Liver (tissue), 9 donors: ENCODE data around the gene CDC42EP2. TPM values are rescaled to one million over a fixed set of nuclear protein-coding genes. Genes with fewer than 3 reads are reported as not detected.
A peak's percentile ranks its signal among the peaks of the same experiment; 100 is the strongest.

Source experiments
- DNase-seq: peaks from one replicate; pipeline ENCODE4 v3.0.0-alpha.2; 2017; ENCODE audit warnings: low spot score
- H3K27ac ChIP-seq, 2 donors: one replicate each; pipeline ENCODE4 v1.7.0; 2013; ENCODE audit warnings: inconsistent platforms in 2 of 2, low read length in 2 of 2, control low read depth in 1 of 2, low read depth in 1 of 2, mild to moderate bottlenecking in 1 of 2
- H3K27me3 ChIP-seq, 4 donors: one replicate each; pipeline versions ENCODE4 v1.6.1 to v1.7.0; 2013; ENCODE audit warnings: low read length in 3 of 4, inconsistent platforms in 1 of 4, mild to moderate bottlenecking in 1 of 4, moderate library complexity in 1 of 4; ENCODE audit not compliant: control insufficient read depth in 4 of 4, insufficient read depth in 4 of 4
- H3K36me3 ChIP-seq, 4 donors: one replicate each; pipeline versions ENCODE4 v1.6.1 to v1.7.0; 2013; ENCODE audit warnings: low read length in 3 of 4, mild to moderate bottlenecking in 3 of 4, low read depth in 1 of 4, moderate library complexity in 1 of 4; ENCODE audit not compliant: control insufficient read depth in 4 of 4, insufficient read depth in 3 of 4
- H3K4me1 ChIP-seq, 4 donors: one replicate each; pipeline versions ENCODE4 v1.6.1 to v1.7.0; 2013; ENCODE audit warnings: low read length in 3 of 4, mild to moderate bottlenecking in 3 of 4, moderate library complexity in 1 of 4; ENCODE audit not compliant: control insufficient read depth in 4 of 4, insufficient read depth in 4 of 4
- H3K4me3 ChIP-seq, 3 donors: one replicate each; pipeline versions ENCODE4 v1.6.1 to v1.7.0; 2013; ENCODE audit warnings: low read length in 3 of 3, control low read depth in 1 of 3, low read depth in 1 of 3, mild to moderate bottlenecking in 1 of 3
- H3K9ac ChIP-seq, 2 donors: one replicate each; pipeline ENCODE4 v1.7.0; 2013; ENCODE audit warnings: low read length in 2 of 2, mild to moderate bottlenecking in 2 of 2, moderate library complexity in 2 of 2, control low read depth in 1 of 2, low read depth in 1 of 2
- H3K9me3 ChIP-seq, 4 donors: one replicate each; pipeline versions ENCODE4 v1.6.1 to v1.7.0; 2013; ENCODE audit warnings: low read length in 3 of 4; ENCODE audit not compliant: control insufficient read depth in 4 of 4
- EGR1 ChIP-seq, 2 donors: IDR thresholded peaks; 2 replicates each; pipeline ENCODE4 v1.6.1; 2016 to 2018; ENCODE audit warnings: antibody characterized with exemption in 2 of 2, low read depth in 2 of 2
- GABPA ChIP-seq, 2 donors: IDR thresholded peaks in 1 of 2; conservative IDR thresholded peaks in 1 of 2; 2 replicates each; pipeline ENCODE4 v1.6.1; 2016; ENCODE audit warnings: antibody characterized with exemption in 2 of 2, mild to moderate bottlenecking in 1 of 2, moderate library complexity in 1 of 2
- NR2F2 ChIP-seq: IDR thresholded peaks from 2 replicates; pipeline ENCODE4 v1.6.1; 2016; ENCODE audit warnings: antibody characterized with exemption
- RAD21 ChIP-seq, 2 donors: IDR thresholded peaks; 2 replicates each; pipeline ENCODE4 v1.6.1; 2016; ENCODE audit warnings: antibody characterized with exemption in 2 of 2, mild to moderate bottlenecking in 2 of 2
- SP1 ChIP-seq: IDR thresholded peaks from 2 replicates; pipeline ENCODE4 v1.6.1; 2018; ENCODE audit warnings: antibody characterized with exemption, mild to moderate bottlenecking
- YY1 ChIP-seq: IDR thresholded peaks from 2 replicates; pipeline ENCODE4 v1.6.1; 2016; ENCODE audit warnings: antibody characterized with exemption, mild to moderate bottlenecking
- WGBS: extraction: QIAGEN DNeasy Blood & Tissue Kit; methylation state at CpG from one replicate; pipeline ENCODE4 v1.1.7; 2013; 5-methylcytosine and 5-hydroxymethylcytosine counted together
- polyA plus RNA-seq, 2 donors: library from polyadenylated mRNA; stranded (reverse) in 1 of 2; unstranded in 1 of 2; fragments of 200-250 nt in 1 of 2; fragments of >200 nt in 1 of 2; fragmentation: Nextera tagmentation in 1 of 2; extraction: Ambion mirVana in 1 of 2; gene quantifications; one replicate each; pipeline versions ENCODE4 v1.2.1 to v1.2.3, GENCODE V29; 2013 to 2015
- total RNA-seq, 2 donors: library from RNA; depleted of rRNA; stranded (reverse); fragments of >200 nt; gene quantifications; one replicate each; pipeline ENCODE4 v1.2.3, GENCODE V29; 2014
- TF ChIP-seq, protein P1 (sequence below): IDR thresholded peaks from 2 replicates; pipeline ENCODE4 v1.6.1; 2016; ENCODE audit warnings: antibody characterized with exemption
- TF ChIP-seq, protein P2 (sequence below): IDR thresholded peaks from 2 replicates; pipeline ENCODE4 v1.6.1; 2016; ENCODE audit warnings: antibody characterized with exemption, mild to moderate bottlenecking
- TF ChIP-seq, protein P3 (sequence below): fragments of 150-350 bp; IDR thresholded peaks from 2 replicates; pipeline ENCODE4 v1.5.1; 2017; ENCODE audit warnings: improper control_type of control experiment, low read depth, low read length; ENCODE audit not compliant: missing input control
- donor health status: healthy.
- donor health status: healthy.
- donor health status: healthy.
- donor health status: healthy.
- donor health status: healthy.

The CDC42EP2 gene, protein sequence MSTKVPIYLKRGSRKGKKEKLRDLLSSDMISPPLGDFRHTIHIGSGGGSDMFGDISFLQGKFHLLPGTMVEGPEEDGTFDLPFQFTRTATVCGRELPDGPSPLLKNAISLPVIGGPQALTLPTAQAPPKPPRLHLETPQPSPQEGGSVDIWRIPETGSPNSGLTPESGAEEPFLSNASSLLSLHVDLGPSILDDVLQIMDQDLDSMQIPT
- total RNA-seq = 1 to 10 TPM; 1.9 to 3.4 TPM
- polyA plus RNA-seq = 1 to 10 TPM; 1.8 to 2.0 TPM

DNA sequence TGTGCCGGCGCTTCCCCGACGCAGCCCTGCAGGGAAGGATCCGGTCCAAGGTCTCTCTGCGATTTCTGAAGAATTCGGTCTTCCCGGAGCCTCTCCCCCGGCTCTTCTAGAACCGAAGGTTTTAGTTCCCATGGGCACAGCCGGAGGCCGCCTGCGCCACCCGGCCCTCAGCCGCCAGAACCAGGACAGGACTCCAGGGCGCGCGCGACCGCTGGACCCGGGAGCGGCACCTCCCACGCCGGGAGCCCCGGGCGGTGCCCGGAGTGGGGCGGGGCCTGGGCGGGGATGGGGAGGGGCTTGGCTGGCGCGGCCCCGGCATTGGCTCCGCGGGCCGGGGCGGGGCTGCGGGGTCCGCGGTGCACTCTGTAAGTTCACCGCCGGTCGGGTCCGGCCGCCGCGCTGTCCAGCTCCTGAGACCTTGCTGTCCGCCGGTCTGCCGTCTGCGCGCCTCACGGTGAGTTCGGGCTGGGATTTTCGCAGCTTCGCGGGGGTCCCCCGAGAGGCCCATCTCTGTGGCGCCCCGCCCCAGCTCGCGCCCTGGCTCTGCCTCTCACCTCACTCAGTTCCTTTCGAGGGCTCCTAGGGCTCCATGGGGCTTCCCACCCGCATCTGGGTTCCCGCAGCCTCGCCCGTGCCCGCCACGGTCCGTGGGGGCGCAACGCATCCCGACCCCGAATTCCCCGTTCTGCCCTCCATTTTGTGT lies at the start of gene CDC42EP2:
Gene CDC42EP2 (plus strand): TSS at position 366 of the 703 bp plus-strand sequence. CDS start 6,033 bp downstream, outside the sequence.
- H3K27ac ChIP-seq = peak within 1 kb of the TSS; percentile 90 to 92
- DNase-seq = peak; percentile 94
- H3K4me3 ChIP-seq = peak within 1 kb of the TSS; percentile 70 to 79 (median 76)
- H3K4me1 ChIP-seq = peaks cover 0 to 34% (median 23%) of the 10 kb centered on the region in 4 donors
- peak within 1 kb of the TSS; percentile 10 to 40 for H3K9ac ChIP-seq
- no peaks in the 10 kb centered on the region for H3K27me3 ChIP-seq
- under 1% methylated on average over 74 of the region's 74 CpGs for WGBS
- H3K36me3 ChIP-seq = no peaks in the 10 kb centered on the region
- no peaks in the 10 kb centered on the region for H3K9me3 ChIP-seq
- TF ChIP-seq, protein P1, sequence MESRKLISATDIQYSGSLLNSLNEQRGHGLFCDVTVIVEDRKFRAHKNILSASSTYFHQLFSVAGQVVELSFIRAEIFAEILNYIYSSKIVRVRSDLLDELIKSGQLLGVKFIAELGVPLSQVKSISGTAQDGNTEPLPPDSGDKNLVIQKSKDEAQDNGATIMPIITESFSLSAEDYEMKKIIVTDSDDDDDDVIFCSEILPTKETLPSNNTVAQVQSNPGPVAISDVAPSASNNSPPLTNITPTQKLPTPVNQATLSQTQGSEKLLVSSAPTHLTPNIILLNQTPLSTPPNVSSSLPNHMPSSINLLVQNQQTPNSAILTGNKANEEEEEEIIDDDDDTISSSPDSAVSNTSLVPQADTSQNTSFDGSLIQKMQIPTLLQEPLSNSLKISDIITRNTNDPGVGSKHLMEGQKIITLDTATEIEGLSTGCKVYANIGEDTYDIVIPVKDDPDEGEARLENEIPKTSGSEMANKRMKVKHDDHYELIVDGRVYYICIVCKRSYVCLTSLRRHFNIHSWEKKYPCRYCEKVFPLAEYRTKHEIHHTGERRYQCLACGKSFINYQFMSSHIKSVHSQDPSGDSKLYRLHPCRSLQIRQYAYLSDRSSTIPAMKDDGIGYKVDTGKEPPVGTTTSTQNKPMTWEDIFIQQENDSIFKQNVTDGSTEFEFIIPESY = no peak
- TF ChIP-seq, protein P2, sequence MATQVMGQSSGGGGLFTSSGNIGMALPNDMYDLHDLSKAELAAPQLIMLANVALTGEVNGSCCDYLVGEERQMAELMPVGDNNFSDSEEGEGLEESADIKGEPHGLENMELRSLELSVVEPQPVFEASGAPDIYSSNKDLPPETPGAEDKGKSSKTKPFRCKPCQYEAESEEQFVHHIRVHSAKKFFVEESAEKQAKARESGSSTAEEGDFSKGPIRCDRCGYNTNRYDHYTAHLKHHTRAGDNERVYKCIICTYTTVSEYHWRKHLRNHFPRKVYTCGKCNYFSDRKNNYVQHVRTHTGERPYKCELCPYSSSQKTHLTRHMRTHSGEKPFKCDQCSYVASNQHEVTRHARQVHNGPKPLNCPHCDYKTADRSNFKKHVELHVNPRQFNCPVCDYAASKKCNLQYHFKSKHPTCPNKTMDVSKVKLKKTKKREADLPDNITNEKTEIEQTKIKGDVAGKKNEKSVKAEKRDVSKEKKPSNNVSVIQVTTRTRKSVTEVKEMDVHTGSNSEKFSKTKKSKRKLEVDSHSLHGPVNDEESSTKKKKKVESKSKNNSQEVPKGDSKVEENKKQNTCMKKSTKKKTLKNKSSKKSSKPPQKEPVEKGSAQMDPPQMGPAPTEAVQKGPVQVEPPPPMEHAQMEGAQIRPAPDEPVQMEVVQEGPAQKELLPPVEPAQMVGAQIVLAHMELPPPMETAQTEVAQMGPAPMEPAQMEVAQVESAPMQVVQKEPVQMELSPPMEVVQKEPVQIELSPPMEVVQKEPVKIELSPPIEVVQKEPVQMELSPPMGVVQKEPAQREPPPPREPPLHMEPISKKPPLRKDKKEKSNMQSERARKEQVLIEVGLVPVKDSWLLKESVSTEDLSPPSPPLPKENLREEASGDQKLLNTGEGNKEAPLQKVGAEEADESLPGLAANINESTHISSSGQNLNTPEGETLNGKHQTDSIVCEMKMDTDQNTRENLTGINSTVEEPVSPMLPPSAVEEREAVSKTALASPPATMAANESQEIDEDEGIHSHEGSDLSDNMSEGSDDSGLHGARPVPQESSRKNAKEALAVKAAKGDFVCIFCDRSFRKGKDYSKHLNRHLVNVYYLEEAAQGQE = peak; percentile 95

DNA sequence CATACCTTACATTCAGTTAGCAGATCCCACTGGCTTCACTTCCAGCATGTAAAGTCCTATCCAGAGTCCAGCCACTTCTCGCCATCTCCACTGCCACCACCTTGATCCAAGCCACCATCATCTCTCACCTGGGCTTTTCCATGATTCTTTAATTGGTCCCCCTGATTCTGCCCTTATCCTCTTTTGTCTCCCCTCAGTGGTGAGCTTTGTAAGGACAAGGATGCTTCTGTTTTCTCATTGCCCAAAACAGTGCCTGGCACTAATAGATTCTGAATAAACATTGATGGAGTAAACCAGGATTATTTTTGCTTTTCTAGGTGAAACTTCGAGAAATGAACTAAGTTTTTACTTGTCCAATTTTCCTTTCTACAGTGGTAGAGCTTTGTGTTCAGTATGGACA lies 48.5 kb upstream of the CDC42EP2 start:
- TF ChIP-seq EGR1 (IDR thresholded peaks at IDR 0.05; ENCODE audit: low read depth in 2 of 2) (no peak), SP1 (no peak), NR2F2 (no peak), GABPA (IDR thresholded peaks at IDR 0.05 in 1 of 2, conservative IDR thresholded peaks at IDR 0.05 in 1 of 2) (no peak), RAD21 (IDR thresholded peaks at IDR 0.05) (peak; percentile 46 to 75), YY1 (no peak)
- TF ChIP-seq, protein P3, sequence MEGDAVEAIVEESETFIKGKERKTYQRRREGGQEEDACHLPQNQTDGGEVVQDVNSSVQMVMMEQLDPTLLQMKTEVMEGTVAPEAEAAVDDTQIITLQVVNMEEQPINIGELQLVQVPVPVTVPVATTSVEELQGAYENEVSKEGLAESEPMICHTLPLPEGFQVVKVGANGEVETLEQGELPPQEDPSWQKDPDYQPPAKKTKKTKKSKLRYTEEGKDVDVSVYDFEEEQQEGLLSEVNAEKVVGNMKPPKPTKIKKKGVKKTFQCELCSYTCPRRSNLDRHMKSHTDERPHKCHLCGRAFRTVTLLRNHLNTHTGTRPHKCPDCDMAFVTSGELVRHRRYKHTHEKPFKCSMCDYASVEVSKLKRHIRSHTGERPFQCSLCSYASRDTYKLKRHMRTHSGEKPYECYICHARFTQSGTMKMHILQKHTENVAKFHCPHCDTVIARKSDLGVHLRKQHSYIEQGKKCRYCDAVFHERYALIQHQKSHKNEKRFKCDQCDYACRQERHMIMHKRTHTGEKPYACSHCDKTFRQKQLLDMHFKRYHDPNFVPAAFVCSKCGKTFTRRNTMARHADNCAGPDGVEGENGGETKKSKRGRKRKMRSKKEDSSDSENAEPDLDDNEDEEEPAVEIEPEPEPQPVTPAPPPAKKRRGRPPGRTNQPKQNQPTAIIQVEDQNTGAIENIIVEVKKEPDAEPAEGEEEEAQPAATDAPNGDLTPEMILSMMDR = peak; percentile 41
- Histone ChIP-seq H3K36me3 (peaks cover 2 to 9% (median 6%) of the 10 kb centered on the region in 4 donors), H3K4me3 (no peak overlapping the region), H3K9me3 (no peaks in the 10 kb centered on the region), H3K27ac (no peak overlapping the region), H3K9ac (no peak overlapping the region), H3K27me3 (no peaks in the 10 kb centered on the region), H3K4me1 (peaks cover 0 to 12% (median 8%) of the 10 kb centered on the region in 4 donors)
- DNase-seq = no peak
- WGBS = 84% methylated on average over 2 of the region's 2 CpGs
